IMR-90 (cell line): ENCODE measurements around the gene ELOVL1. TPM values are rescaled to one million over a fixed set of nuclear protein-coding genes. Genes with fewer than 3 reads are reported as not detected.

Source experiments
- ATAC-seq: fragments of 200-7000 bp; cut with Tn5 transposase; 2 replicates; pipeline ENCODE4 v1.9.1; 2020; ENCODE audit warnings: low read depth, mild to moderate bottlenecking, moderate library complexity
- BruUV-seq: library from RNA; stranded (reverse); fragments of 400-500 nt; replicated peaks from 2 replicates; lab custom pipeline; 2021; lab: Mats Ljungman, UMichigan
- CTCF ChIA-PET: fragments of 300-600 bp; formaldehyde crosslinking; extraction: SDS; loops from one replicate; lab custom pipeline; 2021; ENCODE audit warnings: antibody characterized with exemption; lab: Yijun Ruan, JAX
- POLR2A ChIA-PET: fragments of 300-600 bp; sonication (Branson Sonifier 250); formaldehyde crosslinking; loops from one replicate; lab custom pipeline; 2022; ENCODE audit warnings: antibody characterized with exemption; ENCODE audit not compliant: unreplicated experiment; lab: Charles Lee
- DNase-seq: peaks from one replicate; pipeline ENCODE4 v3.0.0; 2013
- H2AFZ ChIP-seq: replicated peaks from 2 replicates; pipeline ENCODE3; 2013; ENCODE audit warnings: low read length, mild to moderate bottlenecking; ENCODE audit not compliant: poor library complexity
- H2AK5ac ChIP-seq: 2 replicates; pipeline ENCODE4 v1.6.1; 2013; ENCODE audit warnings: low read depth, low read length, inconsistent platforms
- H2AK9ac ChIP-seq: replicated peaks from 2 replicates; pipeline ENCODE3; 2013; ENCODE audit warnings: mild to moderate bottlenecking, low read depth, low read length, moderate library complexity; ENCODE audit not compliant: poor library complexity
- H2BK120ac ChIP-seq: 2 replicates; pipeline ENCODE4 v1.6.1; 2013; ENCODE audit warnings: low read depth, low read length, inconsistent platforms
- H2BK15ac ChIP-seq: 3 replicates; pipeline ENCODE4 v1.6.1; 2013; ENCODE audit warnings: low read depth, low read length, inconsistent platforms
- H2BK20ac ChIP-seq: 2 replicates; pipeline ENCODE4 v1.6.1; 2013; ENCODE audit warnings: low read depth, mild to moderate bottlenecking, inconsistent platforms, low read length, moderate library complexity
- H2BK5ac ChIP-seq: 2 replicates; pipeline ENCODE4 v1.6.1; 2013; ENCODE audit warnings: mild to moderate bottlenecking, low read depth, low read length, inconsistent platforms; ENCODE audit not compliant: poor library complexity, severe bottlenecking
- H3K14ac ChIP-seq: replicated peaks from 2 replicates; pipeline ENCODE4 v1.6.1; 2013; ENCODE audit warnings: low read depth, low read length, inconsistent platforms
- H3K18ac ChIP-seq: 2 replicates; pipeline ENCODE4 v1.6.1; 2013; ENCODE audit warnings: low read depth, low read length, control low read depth
- H3K23ac ChIP-seq: 2 replicates; pipeline ENCODE4 v1.6.1; 2013; ENCODE audit warnings: low read depth, low read length, inconsistent platforms
- H3K27ac ChIP-seq: 2 replicates; pipeline ENCODE4 v1.5.1; 2013; ENCODE audit warnings: mild to moderate bottlenecking, control low read depth, low read length; ENCODE audit not compliant: insufficient read depth
- H3K27me3 ChIP-seq: 2 replicates; pipeline ENCODE4 v1.6.1; 2013; ENCODE audit warnings: low read length; ENCODE audit not compliant: control insufficient read depth, insufficient read depth
- H3K36me3 ChIP-seq: 2 replicates; pipeline ENCODE4 v1.6.1; 2013; ENCODE audit warnings: low read length, mixed read lengths; ENCODE audit not compliant: control insufficient read depth, insufficient read depth
- H3K4ac ChIP-seq: 2 replicates; pipeline ENCODE4 v1.6.1; 2013; ENCODE audit warnings: low read depth, low read length, inconsistent platforms
- H3K4me1 ChIP-seq: 2 replicates; pipeline ENCODE4 v1.6.1; 2013; ENCODE audit warnings: low read length, mixed read lengths; ENCODE audit not compliant: control insufficient read depth, insufficient read depth
- H3K4me2 ChIP-seq: 2 replicates; pipeline ENCODE4 v1.6.1; 2013; ENCODE audit warnings: low read depth, mild to moderate bottlenecking, control low read depth, low read length, moderate library complexity
- H3K4me3 ChIP-seq: 2 replicates; pipeline ENCODE4 v1.5.1; 2013; ENCODE audit warnings: low read depth, mild to moderate bottlenecking, control low read depth, low read length, moderate library complexity; ENCODE audit not compliant: insufficient read depth
- H3K56ac ChIP-seq: 2 replicates; pipeline ENCODE4 v1.6.1; 2013; ENCODE audit warnings: low read length, inconsistent platforms; ENCODE audit not compliant: insufficient read depth; ENCODE audit errors: extremely low read depth
- H3K79me1 ChIP-seq, 2 experiments: 2 replicates each; pipeline ENCODE4 v1.6.1; 2013; ENCODE audit warnings: low read length in 2 of 2, inconsistent platforms in 1 of 2, low read depth in 1 of 2
- H3K9ac ChIP-seq: 2 replicates; pipeline ENCODE4 v1.6.1; 2013; ENCODE audit warnings: low read depth, low read length, control low read depth
- H3K9me1 ChIP-seq: 2 replicates; pipeline ENCODE4 v1.6.1; 2013; ENCODE audit warnings: low read length, inconsistent platforms; ENCODE audit not compliant: insufficient read depth
- H3K9me3 ChIP-seq: 2 replicates; pipeline ENCODE4 v1.6.1; 2013; ENCODE audit warnings: low read length; ENCODE audit not compliant: control insufficient read depth, insufficient read depth
- H4K20me1 ChIP-seq: 2 replicates; pipeline ENCODE4 v1.6.1; 2013; ENCODE audit warnings: low read length, inconsistent platforms; ENCODE audit not compliant: insufficient read depth
- H4K5ac ChIP-seq: 2 replicates; pipeline ENCODE4 v1.6.1; 2013; ENCODE audit warnings: mild to moderate bottlenecking, low read depth, low read length, control low read depth
- H4K8ac ChIP-seq, 2 experiments: 2 replicates each; pipeline ENCODE4 v1.6.1; 2013; ENCODE audit warnings: low read depth in 2 of 2, low read length in 2 of 2, control low read depth in 1 of 2, inconsistent platforms in 1 of 2
- H4K91ac ChIP-seq: 2 replicates; pipeline ENCODE4 v1.6.1; 2013; ENCODE audit warnings: low read depth, low read length, inconsistent platforms; ENCODE audit not compliant: insufficient read depth
- CEBPB ChIP-seq: IDR thresholded peaks from 2 replicates; pipeline ENCODE4 v1.6.1; 2012; ENCODE audit warnings: low read depth, low read length, improper control_type of control experiment
- CHD1 ChIP-seq: IDR thresholded peaks from 2 replicates; pipeline ENCODE4 v1.6.1; 2012; ENCODE audit warnings: low read depth, low read length, improper control_type of control experiment
- CTCF ChIP-seq: conservative IDR thresholded peaks from 2 replicates; pipeline ENCODE4 v1.5.1; 2012; ENCODE audit warnings: mild to moderate bottlenecking, low read depth, low read length, improper control_type of control experiment
- FOS ChIP-seq: fragments of 150-350 bp; IDR thresholded peaks from 2 replicates; pipeline ENCODE4 v1.6.1; 2016; ENCODE audit warnings: low read depth, low read length
- MAFK ChIP-seq: IDR thresholded peaks from 2 replicates; pipeline ENCODE4 v1.6.1; 2012; ENCODE audit warnings: low read depth, low read length, improper control_type of control experiment
- MAZ ChIP-seq: IDR thresholded peaks from 2 replicates; pipeline ENCODE4 v1.6.1; 2012; ENCODE audit warnings: low read depth, mild to moderate bottlenecking, low read length, improper control_type of control experiment, moderate library complexity, borderline replicate concordance
- NFE2L2 ChIP-seq: fragments of 150-350 bp; IDR thresholded peaks from 2 replicates; pipeline ENCODE4 v1.6.1; 2016; ENCODE audit warnings: low read depth, mild to moderate bottlenecking, low read length
- POLR2A ChIP-seq: IDR thresholded peaks from 2 replicates; pipeline ENCODE4 v1.6.1; 2012; ENCODE audit warnings: mild to moderate bottlenecking, low read depth, low read length
- RAD21 ChIP-seq: IDR thresholded peaks from 2 replicates; pipeline ENCODE4 v1.6.1; 2012; ENCODE audit warnings: low read length, improper control_type of control experiment
- RFX5 ChIP-seq: IDR thresholded peaks from 2 replicates; pipeline ENCODE4 v1.8.0; 2012; ENCODE audit warnings: low read depth, mild to moderate bottlenecking, low read length, moderate library complexity
- SMC3 ChIP-seq: fragments of 150-350 bp; IDR thresholded peaks from 2 replicates; pipeline ENCODE4 v1.6.1; 2016; ENCODE audit warnings: low read depth, mild to moderate bottlenecking, antibody characterized with exemption, low read length, moderate library complexity
- USF2 ChIP-seq: fragments of 150-350 bp; IDR thresholded peaks from 2 replicates; pipeline ENCODE4 v1.6.1; 2017; ENCODE audit warnings: mild to moderate bottlenecking, antibody characterized with exemption, low read length, low read depth
- WGBS, 2 experiments: methylation state at CpG; one replicate each; pipeline versions ENCODE4 v1.1.5 to v1.1.7; 2013; ENCODE audit warnings: missing lambda C conversion rate in 2 of 2; ENCODE audit not compliant: insufficient read length in 1 of 2; ENCODE audit errors: extremely low coverage in 2 of 2; 5-methylcytosine and 5-hydroxymethylcytosine counted together
- dilution Hi-C: fragments of 300-500 bp; cut with HindIII; formaldehyde crosslinking; loops from one replicate; pipeline ENCODE4 v1.14.3; 2018; ENCODE audit warnings: low sequenced_read_pairs; ENCODE audit not compliant: unreplicated experiment
- in situ Hi-C: fragments of 300-500 bp; cut with MboI; formaldehyde crosslinking; loops from 3 replicates; pipeline ENCODE4 v1.14.3; 2019; ENCODE audit warnings: low sequenced_read_pairs, inconsistent platforms, mixed read lengths
- intact Hi-C: fragments of 100-400 bp; cut with micrococcal nuclease; formaldehyde crosslinking; loops from 2 replicates; pipeline ENCODE4 v1.10.0; 2022
- polyA plus RNA-seq, 3 experiments: library from polyadenylated mRNA; depleted of rRNA; stranded (reverse); fragments of >200 nt; gene quantifications; 2 replicates each; pipeline ENCODE4 v1.2.3, GENCODE V29; 2012; ENCODE audit warnings: low replicate concordance in 1 of 3
- total RNA-seq: library from RNA; depleted of rRNA; stranded (reverse); fragments of >200 nt; gene quantifications from 2 replicates; pipeline ENCODE4 v1.2.3, GENCODE V29; 2012

The ELOVL1 gene
- total and polyA plus RNA-seq, 2 of the 4 experiments (the other 2 are of a cell fraction), result 88.9 to 211 TPM

GRCh38 chr1:43373066-43373940 is 5.5 kb upstream of the ELOVL1 start (continued):
- TF ChIP-seq USF2, result no peak

- Histone ChIP-seq H3K9me3 (no peaks in the 10 kb centered on the region), H3K4me2 (no peak overlapping the region), H2BK120ac (peak overlapping the region; percentile 87), H4K5ac (peak overlapping the region; percentile 18; the same call in 1 of the 2 replicates), H3K27ac (no peak overlapping the region), H3K18ac (no peak overlapping the region; the same call in 1 of the 2 replicates), H3K36me3 (0 out of 2 replicates have a peak, but pooled peaks cover 7% of the 10 kb centered on the region), H3K9ac (no peak overlapping the region), H3K9me1 (peaks cover 10% of the 10 kb centered on the region), H3K23ac (no peak overlapping the region), H2AK5ac (peak overlapping the region; percentile 84), H4K8ac (peak overlapping the region; percentile 94 to 96), H3K27me3 (no peaks in the 10 kb centered on the region), H3K14ac (peak overlapping the region; percentile 77; the same call in 1 of the 2 replicates), H2AK9ac (peak overlapping the region; percentile 63), H3K4ac (peak overlapping the region; percentile 92), H2BK5ac (peak overlapping the region; percentile 84), H4K91ac (peak overlapping the region; percentile 92), H2AFZ (no peak overlapping the region), H3K79me1 (peaks cover 29 to 70% of the 10 kb centered on the region in 2 experiments), H4K20me1 (peaks cover 3% of the 10 kb centered on the region), H3K4me1 (peaks cover 13% of the 10 kb centered on the region), H2BK15ac (peak overlapping the region; percentile 97; the same call in 1 of the 3 replicates), H3K56ac (no peak overlapping the region), H2BK20ac (peak overlapping the region; percentile 80; the same call in 1 of the 2 replicates), H3K4me3 (no peak overlapping the region)
- dilution Hi-C loops, result no loop called here
- DNase-seq (peak; percentile 57), ATAC-seq (no peak)
- intact Hi-C loops, result no loop called here
- POLR2A ChIA-PET, result interaction anchor here (0.7 kb wide), 1 partner anchor 952 kb away, joined by 14 read pairs; no protein-coding TSS in a partner anchor
- in situ Hi-C loops, result no loop called here
- CTCF ChIA-PET, result interaction anchor here (0.6 kb wide), 1 partner anchor 796 kb away, joined by 3 read pairs; no protein-coding TSS in a partner anchor
- no TSS peak for BruUV-seq
- 83% methylated on average over 2 of the region's 5 CpGs; no CpG with 5 or more reads in 1 of the 2 experiments for WGBS, 2 experiments
- no peak for TF ChIP-seq RAD21
- no peak for TF ChIP-seq CHD1
- TF ChIP-seq MAFK, result no peak
- no peak for TF ChIP-seq MAZ
- TF ChIP-seq USF2, result no peak
- TF ChIP-seq CEBPB, result no peak
- no peak for TF ChIP-seq FOS
- TF ChIP-seq RFX5, result no peak
- no peak for TF ChIP-seq SMC3
- no peak for TF ChIP-seq NFE2L2
- no peak for TF ChIP-seq POLR2A
- TF ChIP-seq CTCF, result no peak
These were observed 4.4 kb upstream of the ELOVL1 start for GRCh38 chr1:43372172-43372571.
